ENCODE results near the gene MICAL1. TPM values are rescaled to one million over a fixed set of nuclear protein-coding genes. Genes with fewer than 3 reads are reported as not detected.
A peak's percentile ranks its signal among the peaks of the same experiment; 100 is the strongest.

The MICAL1 gene
- total and polyA plus RNA-seq, 2 of the 8 experiments (the other 6 are each of a cell fraction or from before 2014, with no cell fraction given), result 42.5 to 55.4 TPM

GRCh38 chr6:109480993-109481480 lies 25.5 kb upstream of the MICAL1 start:
- Histone ChIP-seq H3K23me2 (ENCODE audit: low read depth, low read length) (peaks cover 7% of the 10 kb centered on the region; the same call in 1 of the 2 replicates), H2BK5ac (ENCODE audit: low read depth, low read length) (no peak overlapping the region), H4K8ac (ENCODE audit: extremely low read depth, insufficient read depth, low read length) (no peak overlapping the region), H2AFZ (ENCODE audit: low read length) (no peak overlapping the region), H3K14ac (ENCODE audit: insufficient read length) (no peak overlapping the region), H3K79me2 (ENCODE audit: control insufficient read depth in 1 of 2, insufficient read depth in 2 of 2, low read length in 2 of 2) (peaks cover 20 to 64% of the 10 kb centered on the region in 2 experiments), H3K4ac (replicated peaks; ENCODE audit: insufficient read length, low read depth, low read length) (no peak overlapping the region), H3K4me2 (ENCODE audit: insufficient read depth in 1 of 2, low read depth in 2 of 2, low read length in 2 of 2) (peak overlapping the region; percentile 65 to 72), H3K18ac (ENCODE audit: extremely low read depth, low read length) (no peak overlapping the region), H3K4me1 (replicated peaks in 1 of 4; ENCODE audit: control insufficient read depth in 3 of 4, insufficient read depth in 4 of 4, low read length in 3 of 4) (peaks cover 5 to 15% (median 7%) of the 10 kb centered on the region in 4 experiments; a peak in 6 of 7 replicates), H2AK5ac (ENCODE audit: low read depth, low read length) (no peak overlapping the region), H2BK120ac (replicated peaks; ENCODE audit: low read depth, low read length) (no peak overlapping the region), H3K27ac (ENCODE audit: low read depth, low read length) (no peak overlapping the region), H3K56ac (replicated peaks; ENCODE audit: insufficient read length, low read depth, low read length) (no peak overlapping the region), H2BK15ac (ENCODE audit: low read length) (no peak overlapping the region), H4K20me1 (replicated peaks in 1 of 2; ENCODE audit: control insufficient read depth in 1 of 2, insufficient read depth in 2 of 2, low read length in 2 of 2) (peaks cover 2 to 11% of the 10 kb centered on the region in 2 experiments), H3K4me3 (ENCODE audit: extremely low read depth in 1 of 4, insufficient read depth in 2 of 4, low read depth in 3 of 4, low read length in 4 of 4) (peak overlapping the region in 2 of 4 experiments; percentile 9 to 49; a peak in 3 of 8 replicates), H3K9me3 (ENCODE audit: insufficient read depth in 2 of 2, low read depth in 1 of 2, low read length in 1 of 2) (no peaks in the 10 kb centered on the region), H4K5ac (ENCODE audit: insufficient read length, low read depth, low read length) (no peak overlapping the region), H3K23ac (ENCODE audit: insufficient read length) (no peak overlapping the region), H4K91ac (replicated peaks; ENCODE audit: insufficient read length, low read length) (no peak overlapping the region), H3K27me3 (replicated peaks in 1 of 4; ENCODE audit: control insufficient read depth in 3 of 4, extremely low read depth in 1 of 4, insufficient read depth in 3 of 4, low read length in 3 of 4) (no peaks in the 10 kb centered on the region), H3K36me3 (ENCODE audit: control insufficient read depth in 2 of 4, insufficient read depth in 4 of 4, low read length in 3 of 4) (peaks cover 7 to 43% (median 26%) of the 10 kb centered on the region in 4 experiments), H2BK12ac (ENCODE audit: low read depth, low read length) (no peak overlapping the region), H2BK20ac (ENCODE audit: low read length) (no peak overlapping the region), H3K79me1 (ENCODE audit: low read depth, low read length) (peaks cover 7% of the 10 kb centered on the region), H3K9ac (replicated peaks in 1 of 4; ENCODE audit: extremely low read depth in 1 of 4, low read depth in 3 of 4, low read length in 3 of 4) (no peak overlapping the region; a peak in 1 of 7 replicates)
- CTCF ChIA-PET (ENCODE audit: partially characterized antibody), result interaction anchor here (0.8 to 2.5 kb wide), 9 partner anchors 10 to 559 kb away, joined by 3 to 9 read pairs (median 4); no protein-coding TSS in a partner anchor
- FAIRE-seq (no peak), DNase-seq (ENCODE audit: low read depth in 1 of 2, low spot score in 2 of 2) (no peak)
- POLR2A ChIA-PET (ENCODE audit: partially characterized antibody), result interaction anchor here (1.5 to 2.5 kb wide), 3 partner anchors 20 to 39 kb away, joined by 3 to 10 read pairs (median 4); no protein-coding TSS in a partner anchor
- WGBS, 2 experiments (ENCODE audit: extremely low coverage in 1 of 2, insufficient coverage in 1 of 2, insufficient read length in 1 of 2, insufficient replicate concordance in 2 of 2, low coverage in 1 of 2, low lambda C conversion rate in 2 of 2, missing lambda C conversion rate in 1 of 2), result 96% methylated on average over 7 of the region's 7 CpGs; no CpG with 5 or more reads in 1 of the 2 experiments
- TF ChIP-seq, protein P1, sequence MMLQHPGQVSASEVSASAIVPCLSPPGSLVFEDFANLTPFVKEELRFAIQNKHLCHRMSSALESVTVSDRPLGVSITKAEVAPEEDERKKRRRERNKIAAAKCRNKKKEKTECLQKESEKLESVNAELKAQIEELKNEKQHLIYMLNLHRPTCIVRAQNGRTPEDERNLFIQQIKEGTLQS (IDR thresholded peaks at IDR 0.05; ENCODE audit: insufficient read depth, low read depth, low read length), result no peak
- no peak for TF ChIP-seq SIN3A (conservative IDR thresholded peaks at IDR 0.05 in 1 of 2, IDR thresholded peaks at IDR 0.05 in 1 of 2; ENCODE audit: low read depth in 1 of 2, low read length in 2 of 2)
- no peak for TF ChIP-seq TCF12 (IDR thresholded peaks at IDR 0.05; ENCODE audit: low read depth, low read length)
- no peak for TF ChIP-seq CBX8 (IDR thresholded peaks at IDR 0.05; ENCODE audit: borderline replicate concordance, low read depth, low read length)
- no peak for TF ChIP-seq JUN (IDR thresholded peaks at IDR 0.05; ENCODE audit: low read depth, low read length)
- TF ChIP-seq YY1 (IDR thresholded peaks at IDR 0.05; ENCODE audit: low read depth, low read length), result no peak
- no peak for TF ChIP-seq CBX5 (IDR thresholded peaks at IDR 0.05; ENCODE audit: low read depth, low read length)
- no peak for TF ChIP-seq TAF7 (optimal IDR thresholded peaks at IDR 0.05; ENCODE audit: borderline replicate concordance, low read depth, low read length)
- TF ChIP-seq, protein P2, sequence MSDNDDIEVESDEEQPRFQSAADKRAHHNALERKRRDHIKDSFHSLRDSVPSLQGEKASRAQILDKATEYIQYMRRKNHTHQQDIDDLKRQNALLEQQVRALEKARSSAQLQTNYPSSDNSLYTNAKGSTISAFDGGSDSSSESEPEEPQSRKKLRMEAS (IDR thresholded peaks at IDR 0.05), result no peak
- no peak for TF ChIP-seq GTF2F1 (IDR thresholded peaks at IDR 0.05; ENCODE audit: borderline replicate concordance, low read depth, low read length)
- TF ChIP-seq NANOG (IDR thresholded peaks at IDR 0.05; ENCODE audit: insufficient read depth, low read depth, low read length, poor library complexity, severe bottlenecking), result no peak
- TF ChIP-seq SUZ12 (IDR thresholded peaks at IDR 0.05; ENCODE audit: low read length), result no peak

Data from H1 (cell line).